ENCODE results near the gene ZNF366.

DNA sequence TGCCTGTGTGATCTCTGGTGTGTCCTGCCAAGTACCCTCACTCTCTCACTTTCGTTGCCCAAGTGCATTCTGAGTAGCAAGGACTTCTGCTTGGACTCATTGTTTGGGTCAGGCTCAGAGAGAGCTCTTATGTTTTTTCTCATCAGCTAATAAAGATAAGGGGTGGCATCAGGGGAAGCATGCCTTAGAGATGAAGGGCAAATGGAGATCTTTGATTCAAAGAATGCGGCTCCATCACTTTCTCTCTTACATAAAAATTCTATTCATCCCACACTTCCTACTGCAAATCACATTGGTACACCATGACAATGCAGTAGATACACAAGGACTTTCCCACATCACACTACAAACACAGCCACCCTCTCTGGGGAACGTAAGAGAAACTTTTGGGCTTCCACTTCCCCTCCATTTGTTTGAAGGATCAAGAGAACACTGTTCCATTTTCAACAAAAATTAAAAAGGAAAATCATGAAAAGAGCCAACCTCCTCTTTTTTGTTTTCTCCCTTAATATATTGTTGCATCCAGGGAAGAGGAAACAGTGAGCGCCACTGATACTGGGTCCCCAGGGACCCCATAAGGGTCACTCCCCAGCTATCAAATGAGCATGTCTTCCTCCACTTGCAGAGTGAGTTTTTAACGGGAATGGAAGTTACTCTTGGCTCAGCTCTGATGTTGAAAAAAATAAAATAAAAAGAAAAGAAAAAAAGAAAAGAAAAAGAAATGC, 73.0 kb downstream of the ZNF366 start:
- TF ChIP-seq CTCF (IDR thresholded peaks at IDR 0.05) = no peak
- no peak for TF ChIP-seq POLR2A (IDR thresholded peaks at IDR 0.05)

Measured in right lobe of liver (tissue), 4 donors.